ENCODE results near the gene COL18A1.

The COL18A1 gene

DNA sequence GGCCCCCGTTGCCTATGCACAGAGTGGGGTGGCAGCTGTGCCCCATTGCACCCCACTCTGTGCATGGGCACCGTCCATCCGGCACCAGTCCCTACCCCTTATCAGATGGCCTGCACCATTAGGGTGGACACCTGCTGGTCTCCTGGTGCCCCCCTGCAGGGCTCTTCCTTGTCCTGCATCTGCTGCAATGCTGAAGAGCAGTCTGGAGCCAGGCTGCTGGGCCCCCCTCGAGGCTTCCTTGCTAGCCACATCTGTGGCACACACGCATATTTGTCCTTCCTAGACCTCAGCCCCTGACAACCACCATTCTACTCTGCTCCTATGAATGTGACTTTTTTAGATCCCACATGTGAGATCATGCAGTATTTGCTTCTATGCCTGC is 56.4 kb downstream of the COL18A1 start:
- ATAC-seq (no peak), DNase-seq (ENCODE audit: low spot score in 2 of 2) (no peak)
- no peak overlapping the region for H3K4me3 Mint-ChIP-seq
- H3K9me3 Mint-ChIP-seq: no peaks in the 10 kb centered on the region
- no peaks in the 10 kb centered on the region for H3K4me1 Mint-ChIP-seq
- no peaks in the 10 kb centered on the region for H3K36me3 Mint-ChIP-seq
- no peak overlapping the region for H3K27ac Mint-ChIP-seq

DNA sequence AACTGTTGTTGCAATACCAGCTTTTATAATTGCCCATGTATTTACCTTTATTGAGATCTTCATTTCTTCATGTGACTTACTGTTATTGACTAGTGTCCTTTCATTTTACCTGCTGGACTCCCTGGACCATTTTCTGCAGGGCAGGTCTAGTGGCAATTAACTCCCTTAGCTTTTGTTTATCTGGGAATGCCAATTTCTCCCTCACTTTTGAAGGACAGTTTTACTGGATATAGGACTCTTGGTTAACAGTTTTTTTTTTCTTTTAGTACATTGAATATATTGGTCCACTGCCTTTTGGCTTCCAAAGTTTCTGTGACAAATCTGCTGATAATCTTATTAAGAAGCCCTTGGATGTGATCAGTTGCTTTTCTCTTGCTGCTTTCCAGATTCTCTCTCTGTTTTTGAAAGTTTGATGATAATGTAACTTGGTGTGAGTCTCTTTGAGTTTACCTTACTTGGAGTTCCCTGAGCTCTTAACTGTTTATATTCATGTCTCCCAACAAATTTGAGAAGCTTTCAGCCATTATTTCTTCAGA is 56.9 kb downstream of the COL18A1 start:
- Mint-ChIP-seq H3K9me3 (no peaks in the 10 kb centered on the region), H3K4me3 (no peak overlapping the region), H3K27ac (no peak overlapping the region), H3K36me3 (no peaks in the 10 kb centered on the region), H3K4me1 (no peaks in the 10 kb centered on the region)
- DNase-seq (ENCODE audit: low spot score in 2 of 2) (no peak), ATAC-seq (no peak)

DNA sequence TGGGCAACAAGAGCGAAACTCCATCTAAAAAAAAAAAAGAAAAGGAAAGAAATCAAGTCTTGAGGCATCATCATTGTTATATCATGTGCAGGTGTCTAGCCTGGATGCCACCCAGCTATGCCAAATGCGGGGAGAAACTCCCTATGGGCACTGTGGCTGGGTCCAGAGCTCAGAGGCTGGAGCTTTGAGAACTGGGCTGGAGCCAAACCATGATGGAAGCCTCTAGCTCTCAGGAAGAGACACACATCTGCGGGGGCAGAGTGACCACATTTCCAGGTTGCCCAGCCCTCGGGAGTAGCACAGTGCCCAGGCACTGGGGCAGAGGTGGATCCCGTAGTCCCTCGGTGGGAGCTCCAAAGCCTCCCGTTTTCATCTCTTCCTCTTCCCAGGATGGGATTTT is 58.9 kb downstream of the COL18A1 start:
- H3K9me3 Mint-ChIP-seq: no peaks in the 10 kb centered on the region
- no peak overlapping the region for H3K4me3 Mint-ChIP-seq
- H3K27ac Mint-ChIP-seq: no peak overlapping the region
- ATAC-seq (no peak), DNase-seq (ENCODE audit: low spot score in 2 of 2) (no peak)
- no peaks in the 10 kb centered on the region for H3K4me1 Mint-ChIP-seq
- no peaks in the 10 kb centered on the region for H3K36me3 Mint-ChIP-seq

- H3K4me3 Mint-ChIP-seq: no peak overlapping the region
- H3K27ac Mint-ChIP-seq: no peak overlapping the region
- ATAC-seq (no peak), DNase-seq (ENCODE audit: low spot score in 2 of 2) (no peak)
- no peaks in the 10 kb centered on the region for H3K4me1 Mint-ChIP-seq
- no peaks in the 10 kb centered on the region for H3K9me3 Mint-ChIP-seq
- H3K36me3 Mint-ChIP-seq: no peaks in the 10 kb centered on the region
These were observed 59.3 kb downstream of the COL18A1 start for GRCh38 chr21:45464309-45464708.

DNA sequence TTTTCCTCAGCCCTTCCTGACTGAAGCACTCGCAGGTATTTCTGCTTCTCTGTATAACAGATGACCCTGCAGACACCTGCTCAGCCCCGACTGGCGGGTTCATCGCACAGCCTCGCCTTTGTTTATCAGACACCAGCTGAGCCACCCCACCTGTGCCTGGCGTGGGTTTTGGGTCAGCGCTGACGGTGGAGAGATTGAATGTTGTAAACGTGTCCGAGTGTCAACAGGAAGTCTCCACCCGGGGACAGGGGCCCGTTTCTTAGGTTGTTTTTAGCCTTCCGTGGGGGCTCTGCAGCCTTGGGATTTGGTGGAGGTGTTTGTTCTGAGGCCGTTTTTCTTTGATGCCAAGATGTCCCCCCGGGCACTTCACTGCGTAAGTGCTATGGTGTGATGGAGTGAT is 60.1 kb downstream of the COL18A1 start:
- no peaks in the 10 kb centered on the region for H3K4me1 Mint-ChIP-seq
- ATAC-seq: no peak
- no peaks in the 10 kb centered on the region for H3K9me3 Mint-ChIP-seq
- no peaks in the 10 kb centered on the region for H3K36me3 Mint-ChIP-seq
- H3K4me3 Mint-ChIP-seq: no peak overlapping the region
- H3K27ac Mint-ChIP-seq: no peak overlapping the region
- DNase-seq (ENCODE audit: low spot score in 2 of 2): no peak

- Mint-ChIP-seq H3K27ac (no peak overlapping the region), H3K4me1 (no peaks in the 10 kb centered on the region), H3K36me3 (no peaks in the 10 kb centered on the region), H3K9me3 (no peaks in the 10 kb centered on the region), H3K4me3 (no peak overlapping the region)
- DNase-seq (ENCODE audit: low spot score in 2 of 2): no peak
- no peak for ATAC-seq
These were observed 60.8 kb downstream of the COL18A1 start for GRCh38 chr21:45465611-45466329.

- Mint-ChIP-seq H3K4me3 (no peak overlapping the region), H3K9me3 (no peaks in the 10 kb centered on the region), H3K27ac (no peak overlapping the region), H3K36me3 (no peaks in the 10 kb centered on the region), H3K4me1 (no peaks in the 10 kb centered on the region)
- no peak for ATAC-seq
- no peak for DNase-seq (ENCODE audit: low spot score in 2 of 2)
These were observed 61.6 kb downstream of the COL18A1 start for GRCh38 chr21:45466330-45467220.

GRCh38 chr21:45467221-45467779 is 62.3 kb downstream of the COL18A1 start:
- DNase-seq (ENCODE audit: low spot score in 2 of 2): no peak
- H3K4me1 Mint-ChIP-seq: no peaks in the 10 kb centered on the region
- ATAC-seq: no peak
- no peak overlapping the region for H3K27ac Mint-ChIP-seq
- no peaks in the 10 kb centered on the region for H3K9me3 Mint-ChIP-seq
- no peak overlapping the region for H3K4me3 Mint-ChIP-seq
- no peaks in the 10 kb centered on the region for H3K36me3 Mint-ChIP-seq

- Mint-ChIP-seq H3K36me3 (no peaks in the 10 kb centered on the region), H3K9me3 (no peaks in the 10 kb centered on the region), H3K4me1 (no peaks in the 10 kb centered on the region), H3K27ac (no peak overlapping the region), H3K4me3 (no peak overlapping the region)
- ATAC-seq: no peak
- no peak for DNase-seq (ENCODE audit: low spot score in 2 of 2)
These were observed 63.3 kb downstream of the COL18A1 start for GRCh38 chr21:45468051-45468970.

DNA sequence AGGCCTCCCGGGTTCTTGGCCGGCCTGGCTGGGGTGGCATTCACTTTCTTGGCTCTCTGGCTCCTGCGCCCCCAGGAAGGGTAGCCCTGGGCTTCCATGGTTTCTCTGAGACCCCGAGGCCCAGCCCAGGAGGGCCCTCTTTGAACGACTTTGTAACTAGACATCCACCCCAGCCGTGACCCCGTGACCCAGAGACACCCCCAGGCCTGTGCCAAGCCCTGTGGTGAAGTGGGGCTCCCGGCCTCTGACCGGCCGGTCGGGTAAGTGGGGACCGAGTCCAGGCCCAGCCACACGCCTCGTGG is 64.0 kb downstream of the COL18A1 start:
- no peaks in the 10 kb centered on the region for H3K36me3 Mint-ChIP-seq
- DNase-seq (ENCODE audit: low spot score in 2 of 2): no peak
- H3K4me3 Mint-ChIP-seq: no peak overlapping the region
- no peaks in the 10 kb centered on the region for H3K4me1 Mint-ChIP-seq
- ATAC-seq: no peak
- H3K27ac Mint-ChIP-seq: no peak overlapping the region
- no peaks in the 10 kb centered on the region for H3K9me3 Mint-ChIP-seq

DNA sequence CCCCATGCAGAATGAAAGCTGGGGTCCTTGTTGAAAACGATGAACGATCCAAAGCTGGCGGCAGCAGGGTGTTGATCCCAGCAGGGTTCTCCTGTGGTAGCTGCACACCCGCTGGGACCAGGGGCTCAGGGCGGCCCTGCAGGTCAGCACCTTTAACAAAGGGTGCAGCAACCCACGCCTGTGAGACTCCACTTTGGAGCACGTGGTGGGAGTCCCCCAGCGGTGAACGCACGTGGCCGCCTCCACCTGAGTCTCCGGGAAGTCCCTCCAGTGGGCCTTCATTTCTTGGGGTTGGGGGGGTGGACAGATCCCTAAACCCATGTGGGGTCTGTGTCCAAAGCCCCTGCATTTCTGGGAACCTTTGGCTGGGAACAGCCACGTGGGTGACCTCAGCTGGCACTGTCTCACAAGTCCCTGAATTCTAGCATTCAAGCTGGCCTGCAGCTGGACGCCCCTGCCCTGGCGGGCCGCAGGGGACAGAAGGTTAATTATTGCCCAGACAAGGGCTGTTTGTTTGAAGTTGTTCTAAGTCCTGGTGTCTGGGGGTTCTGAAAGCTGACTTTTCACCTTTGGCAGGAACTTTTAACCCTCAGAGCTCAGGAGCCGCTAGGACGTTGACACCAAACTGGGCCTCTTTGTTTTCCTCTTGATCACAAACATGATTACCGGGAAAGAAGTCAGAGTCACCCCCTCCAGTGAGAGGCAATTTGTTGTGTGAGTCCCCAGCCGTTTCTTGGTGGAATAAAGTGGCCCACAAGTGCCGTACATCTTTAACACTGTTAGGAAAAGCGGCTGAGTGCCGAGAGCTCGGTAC is 64.5 kb downstream of the COL18A1 start:
- no peak overlapping the region for H3K4me3 Mint-ChIP-seq
- no peak for ATAC-seq
- no peak for DNase-seq (ENCODE audit: low spot score in 2 of 2)
- no peaks in the 10 kb centered on the region for H3K4me1 Mint-ChIP-seq
- no peaks in the 10 kb centered on the region for H3K36me3 Mint-ChIP-seq
- no peaks in the 10 kb centered on the region for H3K9me3 Mint-ChIP-seq
- no peak overlapping the region for H3K27ac Mint-ChIP-seq

DNA sequence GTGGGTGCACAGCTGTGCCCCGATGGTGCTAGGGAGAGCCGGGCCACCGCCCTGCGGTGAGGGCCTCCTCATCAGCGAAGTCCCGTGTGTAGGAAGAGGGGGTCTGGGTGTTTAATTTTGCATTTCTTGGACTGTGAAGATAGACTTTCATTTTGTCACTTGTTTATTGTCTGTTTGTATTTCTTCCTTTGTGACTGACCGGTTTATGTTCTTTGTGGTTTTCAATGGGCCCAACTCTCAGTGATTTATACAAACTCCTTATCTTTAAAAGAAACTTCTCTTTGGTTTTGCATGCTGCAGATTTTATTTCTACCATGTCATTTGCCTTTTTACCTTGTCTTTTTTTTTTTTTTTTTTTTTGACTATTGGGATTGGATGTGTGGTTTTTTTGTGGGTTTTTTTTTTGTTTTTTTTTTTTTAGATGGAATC is 65.1 kb downstream of the COL18A1 start:
- no peaks in the 10 kb centered on the region for H3K4me1 Mint-ChIP-seq
- H3K9me3 Mint-ChIP-seq: no peaks in the 10 kb centered on the region
- peak overlapping the region; percentile 37 for H3K27ac Mint-ChIP-seq
- ATAC-seq (no peak), DNase-seq (ENCODE audit: low spot score in 2 of 2) (no peak)
- H3K36me3 Mint-ChIP-seq: no peaks in the 10 kb centered on the region
- no peak overlapping the region for H3K4me3 Mint-ChIP-seq

DNA sequence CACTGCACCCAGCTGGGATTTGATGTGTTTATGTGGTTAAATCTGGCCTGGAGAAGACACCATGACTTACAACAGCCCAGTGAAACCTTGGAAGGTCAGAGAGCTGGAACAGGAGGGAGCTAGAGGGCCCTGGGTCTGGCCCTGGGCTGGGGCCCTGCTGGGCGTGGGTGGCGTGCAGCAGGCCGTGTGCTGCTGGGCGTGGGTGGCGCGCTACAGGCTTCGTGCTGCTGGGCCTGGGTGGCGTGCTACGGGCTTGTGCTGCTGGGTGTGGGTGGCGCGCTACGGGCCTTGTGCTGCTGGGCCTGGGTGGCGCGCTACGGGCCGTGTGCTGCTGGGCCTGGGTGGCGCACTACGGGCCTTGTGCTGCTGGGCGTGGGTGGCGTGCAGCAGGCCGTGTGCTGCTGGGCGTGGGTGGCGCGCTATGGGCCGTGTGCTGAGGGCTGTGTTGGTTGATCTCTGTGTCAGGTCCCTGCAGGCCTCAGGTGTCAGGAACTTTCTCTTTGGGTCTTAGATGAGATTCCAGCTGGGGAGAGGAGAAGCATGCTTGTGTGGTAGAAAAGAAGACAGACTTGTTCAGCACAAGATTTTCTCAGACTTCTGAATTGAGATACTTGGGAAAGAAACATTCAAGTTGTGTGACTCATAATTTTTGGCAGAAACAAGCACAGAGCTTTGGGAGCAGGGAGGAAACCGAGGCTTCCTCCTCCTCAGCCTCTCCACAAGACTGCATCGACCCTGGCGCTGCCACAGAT is 66.0 kb downstream of the COL18A1 start:
- Mint-ChIP-seq H3K4me3 (no peak overlapping the region), H3K9me3 (no peaks in the 10 kb centered on the region), H3K4me1 (no peaks in the 10 kb centered on the region), H3K27ac (peak overlapping the region; percentile 37), H3K36me3 (no peaks in the 10 kb centered on the region)
- ATAC-seq (peak; percentile 51), DNase-seq (ENCODE audit: low spot score in 2 of 2) (no peak)
